HG03039 (cell line): ENCODE data around the gene C9orf72.

Experiments
- ATAC-seq: cut with Tn5 transposase; IDR thresholded peaks from one replicate; pipeline ENCODE4 v1.9.1; 2021; ENCODE audit warnings: mild to moderate bottlenecking, moderate library complexity; ENCODE audit not compliant: unreplicated experiment

C9orf72 gene

GRCh38 chr9:27581826-27582225 lies 8.5 kb upstream of the C9orf72 start:
- ATAC-seq, result no peak

- peak; percentile 85 for ATAC-seq
Measured at GRCh38 chr9:27573634-27574590, 631 bp upstream of the C9orf72 start.

GRCh38 chr9:27572566-27572917 lies 739 bp downstream of the C9orf72 start:
- ATAC-seq, result peak; percentile 33

GRCh38 chr9:27572061-27572460 lies 1.2 kb downstream of the C9orf72 start:
- ATAC-seq, result no peak

- no peak for ATAC-seq
Measured at GRCh38 chr9:27571011-27571410, 2.3 kb downstream of the C9orf72 start.

GRCh38 chr9:27569406-27569805 lies 3.9 kb downstream of the C9orf72 start:
- no peak for ATAC-seq

GRCh38 chr9:27566118-27566517 lies 7.2 kb downstream of the C9orf72 start:
- no peak for ATAC-seq

- no peak for ATAC-seq
Measured at GRCh38 chr9:27565696-27566095, 7.6 kb downstream of the C9orf72 start.

GRCh38 chr9:27564670-27565069 lies 8.6 kb downstream of the C9orf72 start:
- no peak for ATAC-seq

- no peak for ATAC-seq
Measured at GRCh38 chr9:27563738-27564430, 9.4 kb downstream of the C9orf72 start.

GRCh38 chr9:27561685-27562084 lies 11.6 kb downstream of the C9orf72 start:
- ATAC-seq, result peak; percentile 66

- no peak for ATAC-seq
Measured at GRCh38 chr9:27560457-27560856, 12.8 kb downstream of the C9orf72 start.

- ATAC-seq, result no peak
Measured at GRCh38 chr9:27558307-27558706, 15.0 kb downstream of the C9orf72 start.

- no peak for ATAC-seq
Measured at GRCh38 chr9:27556470-27556869, 16.8 kb downstream of the C9orf72 start.

GRCh38 chr9:27554712-27555111 lies 18.6 kb downstream of the C9orf72 start:
- ATAC-seq, result no peak

- no peak for ATAC-seq
Measured at GRCh38 chr9:27549196-27549755, 24.0 kb downstream of the C9orf72 start.

- ATAC-seq, result no peak
Measured at GRCh38 chr9:27548055-27548741, 25.1 kb downstream of the C9orf72 start.

GRCh38 chr9:27545471-27545870 lies 27.8 kb downstream of the C9orf72 start:
- no peak for ATAC-seq

- no peak for ATAC-seq
Measured at GRCh38 chr9:27542508-27542907, 30.8 kb downstream of the C9orf72 start.

- no peak for ATAC-seq
Measured at GRCh38 chr9:27541740-27542139, 31.5 kb downstream of the C9orf72 start.

- no peak for ATAC-seq
Measured at GRCh38 chr9:27540502-27540901, 32.8 kb downstream of the C9orf72 start.
